IMR-90 (cell line): Measurements from ENCODE around the gene ASTN2. TPM values are rescaled to one million over a fixed set of nuclear protein-coding genes. Genes with fewer than 3 reads are reported as not detected.

Experiments used
- ATAC-seq: fragments of 200-7000 bp; cut with Tn5 transposase; 2 replicates; pipeline ENCODE4 v1.9.1; 2020; ENCODE audit warnings: low read depth, mild to moderate bottlenecking, moderate library complexity
- BruUV-seq: library from RNA; stranded (reverse); fragments of 400-500 nt; replicated peaks from 2 replicates; lab custom pipeline; 2021; lab: Mats Ljungman, UMichigan
- CTCF ChIA-PET: fragments of 300-600 bp; formaldehyde crosslinking; extraction: SDS; loops from one replicate; lab custom pipeline; 2021; ENCODE audit warnings: antibody characterized with exemption; lab: Yijun Ruan, JAX
- POLR2A ChIA-PET: fragments of 300-600 bp; sonication (Branson Sonifier 250); formaldehyde crosslinking; loops from one replicate; lab custom pipeline; 2022; ENCODE audit warnings: antibody characterized with exemption; ENCODE audit not compliant: unreplicated experiment; lab: Charles Lee
- DNase-seq: peaks from one replicate; pipeline ENCODE4 v3.0.0; 2013
- H2AFZ ChIP-seq: replicated peaks from 2 replicates; pipeline ENCODE3; 2013; ENCODE audit warnings: low read length, mild to moderate bottlenecking; ENCODE audit not compliant: poor library complexity
- H2AK5ac ChIP-seq: 2 replicates; pipeline ENCODE4 v1.6.1; 2013; ENCODE audit warnings: low read depth, low read length, inconsistent platforms
- H2AK9ac ChIP-seq: replicated peaks from 2 replicates; pipeline ENCODE3; 2013; ENCODE audit warnings: mild to moderate bottlenecking, low read depth, low read length, moderate library complexity; ENCODE audit not compliant: poor library complexity
- H2BK120ac ChIP-seq: 2 replicates; pipeline ENCODE4 v1.6.1; 2013; ENCODE audit warnings: low read depth, low read length, inconsistent platforms
- H2BK15ac ChIP-seq: 3 replicates; pipeline ENCODE4 v1.6.1; 2013; ENCODE audit warnings: low read depth, low read length, inconsistent platforms
- H2BK20ac ChIP-seq: 2 replicates; pipeline ENCODE4 v1.6.1; 2013; ENCODE audit warnings: low read depth, mild to moderate bottlenecking, inconsistent platforms, low read length, moderate library complexity
- H2BK5ac ChIP-seq: 2 replicates; pipeline ENCODE4 v1.6.1; 2013; ENCODE audit warnings: mild to moderate bottlenecking, low read depth, low read length, inconsistent platforms; ENCODE audit not compliant: poor library complexity, severe bottlenecking
- H3K14ac ChIP-seq: replicated peaks from 2 replicates; pipeline ENCODE4 v1.6.1; 2013; ENCODE audit warnings: low read depth, low read length, inconsistent platforms
- H3K18ac ChIP-seq: 2 replicates; pipeline ENCODE4 v1.6.1; 2013; ENCODE audit warnings: low read depth, low read length, control low read depth
- H3K23ac ChIP-seq: 2 replicates; pipeline ENCODE4 v1.6.1; 2013; ENCODE audit warnings: low read depth, low read length, inconsistent platforms
- H3K27ac ChIP-seq: 2 replicates; pipeline ENCODE4 v1.5.1; 2013; ENCODE audit warnings: mild to moderate bottlenecking, control low read depth, low read length; ENCODE audit not compliant: insufficient read depth
- H3K27me3 ChIP-seq: 2 replicates; pipeline ENCODE4 v1.6.1; 2013; ENCODE audit warnings: low read length; ENCODE audit not compliant: control insufficient read depth, insufficient read depth
- H3K36me3 ChIP-seq: 2 replicates; pipeline ENCODE4 v1.6.1; 2013; ENCODE audit warnings: low read length, mixed read lengths; ENCODE audit not compliant: control insufficient read depth, insufficient read depth
- H3K4ac ChIP-seq: 2 replicates; pipeline ENCODE4 v1.6.1; 2013; ENCODE audit warnings: low read depth, low read length, inconsistent platforms
- H3K4me1 ChIP-seq: 2 replicates; pipeline ENCODE4 v1.6.1; 2013; ENCODE audit warnings: low read length, mixed read lengths; ENCODE audit not compliant: control insufficient read depth, insufficient read depth
- H3K4me2 ChIP-seq: 2 replicates; pipeline ENCODE4 v1.6.1; 2013; ENCODE audit warnings: low read depth, mild to moderate bottlenecking, control low read depth, low read length, moderate library complexity
- H3K4me3 ChIP-seq: 2 replicates; pipeline ENCODE4 v1.5.1; 2013; ENCODE audit warnings: low read depth, mild to moderate bottlenecking, control low read depth, low read length, moderate library complexity; ENCODE audit not compliant: insufficient read depth
- H3K56ac ChIP-seq: 2 replicates; pipeline ENCODE4 v1.6.1; 2013; ENCODE audit warnings: low read length, inconsistent platforms; ENCODE audit not compliant: insufficient read depth; ENCODE audit errors: extremely low read depth
- H3K79me1 ChIP-seq, 2 experiments: 2 replicates each; pipeline ENCODE4 v1.6.1; 2013; ENCODE audit warnings: low read length in 2 of 2, inconsistent platforms in 1 of 2, low read depth in 1 of 2
- H3K9ac ChIP-seq: 2 replicates; pipeline ENCODE4 v1.6.1; 2013; ENCODE audit warnings: low read depth, low read length, control low read depth
- H3K9me1 ChIP-seq: 2 replicates; pipeline ENCODE4 v1.6.1; 2013; ENCODE audit warnings: low read length, inconsistent platforms; ENCODE audit not compliant: insufficient read depth
- H3K9me3 ChIP-seq: 2 replicates; pipeline ENCODE4 v1.6.1; 2013; ENCODE audit warnings: low read length; ENCODE audit not compliant: control insufficient read depth, insufficient read depth
- H4K20me1 ChIP-seq: 2 replicates; pipeline ENCODE4 v1.6.1; 2013; ENCODE audit warnings: low read length, inconsistent platforms; ENCODE audit not compliant: insufficient read depth
- H4K5ac ChIP-seq: 2 replicates; pipeline ENCODE4 v1.6.1; 2013; ENCODE audit warnings: mild to moderate bottlenecking, low read depth, low read length, control low read depth
- H4K8ac ChIP-seq, 2 experiments: 2 replicates each; pipeline ENCODE4 v1.6.1; 2013; ENCODE audit warnings: low read depth in 2 of 2, low read length in 2 of 2, control low read depth in 1 of 2, inconsistent platforms in 1 of 2
- H4K91ac ChIP-seq: 2 replicates; pipeline ENCODE4 v1.6.1; 2013; ENCODE audit warnings: low read depth, low read length, inconsistent platforms; ENCODE audit not compliant: insufficient read depth
- FOS ChIP-seq: fragments of 150-350 bp; IDR thresholded peaks from 2 replicates; pipeline ENCODE4 v1.6.1; 2016; ENCODE audit warnings: low read depth, low read length
- POLR2A ChIP-seq: IDR thresholded peaks from 2 replicates; pipeline ENCODE4 v1.6.1; 2012; ENCODE audit warnings: mild to moderate bottlenecking, low read depth, low read length
- WGBS, 2 experiments: methylation state at CpG; one replicate each; pipeline versions ENCODE4 v1.1.5 to v1.1.7; 2013; ENCODE audit warnings: missing lambda C conversion rate in 2 of 2; ENCODE audit not compliant: insufficient read length in 1 of 2; ENCODE audit errors: extremely low coverage in 2 of 2; 5-methylcytosine and 5-hydroxymethylcytosine counted together
- dilution Hi-C: fragments of 300-500 bp; cut with HindIII; formaldehyde crosslinking; loops from one replicate; pipeline ENCODE4 v1.14.3; 2018; ENCODE audit warnings: low sequenced_read_pairs; ENCODE audit not compliant: unreplicated experiment
- in situ Hi-C: fragments of 300-500 bp; cut with MboI; formaldehyde crosslinking; loops from 3 replicates; pipeline ENCODE4 v1.14.3; 2019; ENCODE audit warnings: low sequenced_read_pairs, inconsistent platforms, mixed read lengths
- intact Hi-C: fragments of 100-400 bp; cut with micrococcal nuclease; formaldehyde crosslinking; loops from 2 replicates; pipeline ENCODE4 v1.10.0; 2022
- polyA plus RNA-seq, 3 experiments: library from polyadenylated mRNA; depleted of rRNA; stranded (reverse); fragments of >200 nt; gene quantifications; 2 replicates each; pipeline ENCODE4 v1.2.3, GENCODE V29; 2012; ENCODE audit warnings: low replicate concordance in 1 of 3
- total RNA-seq: library from RNA; depleted of rRNA; stranded (reverse); fragments of >200 nt; gene quantifications from 2 replicates; pipeline ENCODE4 v1.2.3, GENCODE V29; 2012
- TF ChIP-seq, protein P1 (sequence below): conservative IDR thresholded peaks from 2 replicates; pipeline ENCODE4 v1.5.1; 2012; ENCODE audit warnings: mild to moderate bottlenecking, low read depth, low read length, improper control_type of control experiment
- TF ChIP-seq, protein P2 (sequence below): fragments of 150-350 bp; IDR thresholded peaks from 2 replicates; pipeline ENCODE4 v1.6.1; 2017; ENCODE audit warnings: mild to moderate bottlenecking, antibody characterized with exemption, low read length, low read depth

Gene ASTN2
- total and polyA plus RNA-seq, 2 of the 4 experiments (the other 2 are of a cell fraction): 3.8 to 6.8 TPM

GRCh38 chr9:116706310-116707290 is 708.3 kb downstream of the ASTN2 start:
- H2BK120ac ChIP-seq: no peak overlapping the region
- no TSS peak for BruUV-seq
- DNase-seq: no peak
- peaks cover under 1% of the 10 kb centered on the region; the same call in 1 of the 2 replicates for H3K4me1 ChIP-seq
- no peak for ATAC-seq
- no peak overlapping the region for H4K5ac ChIP-seq
- H3K27me3 ChIP-seq: no peaks in the 10 kb centered on the region
- H3K9ac ChIP-seq: no peak overlapping the region
- dilution Hi-C loops (no loop called here), in situ Hi-C loops (no loop called here), intact Hi-C loops (no loop called here)
- H3K4ac ChIP-seq: no peak overlapping the region
- peaks cover 10 to 19% of the 10 kb centered on the region in 2 experiments for H3K79me1 ChIP-seq
- H2AK5ac ChIP-seq: no peak overlapping the region
- ChIA-PET POLR2A (no interaction called here), CTCF (no interaction called here)
- no peak overlapping the region for H3K18ac ChIP-seq
- H3K9me3 ChIP-seq: no peaks in the 10 kb centered on the region
- WGBS, 2 experiments: 100% methylated on average over 2 of the region's 8 CpGs; no CpG with 5 or more reads in 1 of the 2 experiments
- H2AK9ac ChIP-seq: no peak overlapping the region
- no peak overlapping the region for H3K27ac ChIP-seq
- H2BK5ac ChIP-seq: no peak overlapping the region
- H3K14ac ChIP-seq: no peak overlapping the region
- no peaks in the 10 kb centered on the region; the same call in 1 of the 2 replicates for H3K36me3 ChIP-seq
- no peak overlapping the region for H3K4me2 ChIP-seq
- H2BK15ac ChIP-seq: no peak overlapping the region
- peaks cover 4% of the 10 kb centered on the region for H3K9me1 ChIP-seq
- TF ChIP-seq FOS (no peak), POLR2A (no peak)
- TF ChIP-seq, protein P1, sequence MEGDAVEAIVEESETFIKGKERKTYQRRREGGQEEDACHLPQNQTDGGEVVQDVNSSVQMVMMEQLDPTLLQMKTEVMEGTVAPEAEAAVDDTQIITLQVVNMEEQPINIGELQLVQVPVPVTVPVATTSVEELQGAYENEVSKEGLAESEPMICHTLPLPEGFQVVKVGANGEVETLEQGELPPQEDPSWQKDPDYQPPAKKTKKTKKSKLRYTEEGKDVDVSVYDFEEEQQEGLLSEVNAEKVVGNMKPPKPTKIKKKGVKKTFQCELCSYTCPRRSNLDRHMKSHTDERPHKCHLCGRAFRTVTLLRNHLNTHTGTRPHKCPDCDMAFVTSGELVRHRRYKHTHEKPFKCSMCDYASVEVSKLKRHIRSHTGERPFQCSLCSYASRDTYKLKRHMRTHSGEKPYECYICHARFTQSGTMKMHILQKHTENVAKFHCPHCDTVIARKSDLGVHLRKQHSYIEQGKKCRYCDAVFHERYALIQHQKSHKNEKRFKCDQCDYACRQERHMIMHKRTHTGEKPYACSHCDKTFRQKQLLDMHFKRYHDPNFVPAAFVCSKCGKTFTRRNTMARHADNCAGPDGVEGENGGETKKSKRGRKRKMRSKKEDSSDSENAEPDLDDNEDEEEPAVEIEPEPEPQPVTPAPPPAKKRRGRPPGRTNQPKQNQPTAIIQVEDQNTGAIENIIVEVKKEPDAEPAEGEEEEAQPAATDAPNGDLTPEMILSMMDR: no peak
- TF ChIP-seq, protein P2, sequence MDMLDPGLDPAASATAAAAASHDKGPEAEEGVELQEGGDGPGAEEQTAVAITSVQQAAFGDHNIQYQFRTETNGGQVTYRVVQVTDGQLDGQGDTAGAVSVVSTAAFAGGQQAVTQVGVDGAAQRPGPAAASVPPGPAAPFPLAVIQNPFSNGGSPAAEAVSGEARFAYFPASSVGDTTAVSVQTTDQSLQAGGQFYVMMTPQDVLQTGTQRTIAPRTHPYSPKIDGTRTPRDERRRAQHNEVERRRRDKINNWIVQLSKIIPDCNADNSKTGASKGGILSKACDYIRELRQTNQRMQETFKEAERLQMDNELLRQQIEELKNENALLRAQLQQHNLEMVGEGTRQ: no peak
- H2AFZ ChIP-seq: no peak overlapping the region
- no peak overlapping the region for H3K23ac ChIP-seq
- H3K56ac ChIP-seq: no peak overlapping the region
- H4K91ac ChIP-seq: no peak overlapping the region
- no peak overlapping the region for H2BK20ac ChIP-seq
- H4K20me1 ChIP-seq: peaks cover 14% of the 10 kb centered on the region; the same call in 1 of the 2 replicates
- H3K4me3 ChIP-seq: no peak overlapping the region
- no peak overlapping the region for H4K8ac ChIP-seq
